Measurements from ENCODE around the gene PSMD6. TPM values are rescaled to one million over a fixed set of nuclear protein-coding genes. Genes with fewer than 3 reads are reported as not detected.

PSMD6 gene
- total RNA-seq, 1 donor: 72.8 TPM

- TF ChIP-seq CTCF (IDR thresholded peaks at IDR 0.05; ENCODE audit: insufficient read depth, low read length): no peak
- no peak for DNase-seq (ENCODE audit: low read depth)
- H3K4me3 ChIP-seq (ENCODE audit: low read depth, low read length): no peak overlapping the region
These were observed 4.0 kb downstream of the PSMD6 start for GRCh38 chr3:64019271-64019670.

GRCh38 chr3:64016941-64017620 is 6.2 kb downstream of the PSMD6 start:
- DNase-seq (ENCODE audit: low read depth): peak; percentile 31
- H3K4me3 ChIP-seq (ENCODE audit: low read depth, low read length): no peak overlapping the region
- TF ChIP-seq CTCF (IDR thresholded peaks at IDR 0.05; ENCODE audit: insufficient read depth, low read length): no peak

- no peak for TF ChIP-seq CTCF (IDR thresholded peaks at IDR 0.05; ENCODE audit: insufficient read depth, low read length)
- DNase-seq (ENCODE audit: low read depth): peak; percentile 65
These were observed 11.6 kb downstream of the PSMD6 start for GRCh38 chr3:64011685-64012084.

GRCh38 chr3:64010199-64010598 is 13.1 kb downstream of the PSMD6 start:
- H3K4me3 ChIP-seq (ENCODE audit: low read depth, low read length): no peak overlapping the region

More at GRCh38 chr3:64011685-64012084, 11.6 kb downstream of the PSMD6 start:
- no peak overlapping the region for H3K4me3 ChIP-seq (ENCODE audit: low read depth, low read length)

GRCh38 chr3:64009528-64009927 is 13.8 kb downstream of the PSMD6 start:
- no peak for DNase-seq (ENCODE audit: low read depth)
- no peak overlapping the region for H3K4me3 ChIP-seq (ENCODE audit: low read depth, low read length)
- no peak for TF ChIP-seq CTCF (IDR thresholded peaks at IDR 0.05; ENCODE audit: insufficient read depth, low read length)

More at GRCh38 chr3:64010199-64010598, 13.1 kb downstream of the PSMD6 start:
- DNase-seq (ENCODE audit: low read depth): no peak
- no peak for TF ChIP-seq CTCF (IDR thresholded peaks at IDR 0.05; ENCODE audit: insufficient read depth, low read length)

- DNase-seq (ENCODE audit: low read depth): no peak
- no peak overlapping the region for H3K4me3 ChIP-seq (ENCODE audit: low read depth, low read length)
- no peak for TF ChIP-seq CTCF (IDR thresholded peaks at IDR 0.05; ENCODE audit: insufficient read depth, low read length)
These were observed 14.6 kb downstream of the PSMD6 start for GRCh38 chr3:64008487-64009351.

All from fibroblast of the aortic adventitia (primary cell).